Measurements from ENCODE around the gene BNIP5.
"Not testable (repeated sequence)": the region's sequence is repeated elsewhere in the genome, so short reads cannot be mapped to it uniquely, and the experiment has no call there.

BNIP5 gene

DNA sequence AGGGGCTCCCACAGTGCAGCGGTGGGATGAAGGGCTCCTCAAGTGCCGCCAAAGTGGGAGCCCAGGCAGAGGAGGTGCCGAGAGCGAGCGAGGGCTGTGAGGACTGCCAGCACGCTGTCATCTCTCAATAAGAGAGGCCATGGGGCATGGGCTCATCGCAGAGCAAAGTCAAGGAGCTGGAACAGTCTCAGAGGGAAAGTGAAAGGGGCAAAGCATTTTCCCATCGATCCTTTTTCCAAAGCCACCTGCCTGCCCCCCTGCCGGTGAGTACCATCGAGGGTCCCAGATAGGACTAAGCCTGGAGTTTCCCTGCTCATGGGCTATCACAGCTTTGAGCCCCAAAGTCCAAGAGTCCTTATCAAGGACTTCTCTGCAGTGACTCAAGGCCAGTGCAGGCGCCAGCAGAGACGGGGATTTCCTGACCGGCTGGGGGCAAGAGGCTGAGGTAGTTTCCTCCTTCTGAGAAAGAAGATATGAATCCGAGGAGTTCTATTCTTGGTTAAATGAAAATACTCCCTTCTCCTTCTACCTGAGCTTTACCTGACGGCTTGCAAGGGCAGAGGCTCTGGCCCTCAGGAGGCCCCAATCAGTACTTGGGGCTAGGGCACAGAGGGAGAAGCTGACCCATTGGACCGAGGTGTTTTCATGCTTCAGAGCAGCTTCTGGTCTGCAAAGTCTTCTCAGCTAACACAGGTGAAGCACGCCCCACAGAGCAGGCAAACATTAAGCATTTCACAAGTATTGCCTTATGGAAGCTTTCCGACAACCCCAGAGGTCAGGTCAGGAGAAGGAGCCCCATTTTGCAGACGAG is 28.2 kb upstream of the BNIP5 start:
- DNase-seq: peak; percentile 41

GRCh38 chr6:36364061-36364635 is 27.5 kb upstream of the BNIP5 start:
- not testable (repeated sequence) for DNase-seq

GRCh38 chr6:36363371-36363752 is 26.7 kb upstream of the BNIP5 start:
- DNase-seq: not testable (repeated sequence)

DNA sequence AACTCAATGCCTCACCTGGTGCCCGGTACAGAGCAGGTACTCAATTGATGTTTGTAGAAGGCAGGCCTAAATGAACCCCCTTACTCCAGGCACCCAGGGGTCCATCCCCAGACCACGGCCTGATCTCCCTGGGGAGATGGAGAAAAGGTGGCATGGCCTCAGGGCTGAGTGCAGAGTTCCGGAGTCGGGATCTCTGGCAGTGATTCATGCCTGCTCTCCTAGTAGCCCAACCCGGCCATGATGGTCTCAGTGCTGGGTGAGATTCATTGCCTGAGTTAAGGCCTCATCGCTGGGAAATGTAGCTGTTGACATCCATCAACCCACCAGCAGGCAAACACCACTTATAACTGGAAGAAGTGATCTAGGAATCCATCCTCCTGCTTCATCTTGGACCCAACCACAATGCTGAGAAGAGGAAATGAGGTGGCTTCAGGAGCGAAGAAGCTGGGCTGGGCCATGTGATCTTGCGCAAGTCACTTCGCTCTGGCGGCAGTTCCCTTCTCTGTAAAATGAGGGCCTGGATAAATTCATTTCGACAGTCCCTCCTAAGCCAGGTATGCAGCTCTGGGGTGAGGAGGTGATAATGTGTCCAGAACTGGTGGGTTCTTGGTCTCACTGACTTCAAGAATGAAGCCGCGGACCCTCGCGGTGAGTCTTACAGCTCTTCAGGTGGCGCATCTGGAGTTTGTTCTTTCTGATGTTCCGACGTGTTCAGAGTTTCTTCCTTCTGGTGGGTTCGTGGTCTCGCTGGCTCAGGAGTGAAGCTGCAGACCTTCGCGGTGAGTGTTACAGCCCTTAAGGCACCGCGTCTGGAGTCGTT is 26.1 kb upstream of the BNIP5 start:
- DNase-seq: peak; percentile 33

DNA sequence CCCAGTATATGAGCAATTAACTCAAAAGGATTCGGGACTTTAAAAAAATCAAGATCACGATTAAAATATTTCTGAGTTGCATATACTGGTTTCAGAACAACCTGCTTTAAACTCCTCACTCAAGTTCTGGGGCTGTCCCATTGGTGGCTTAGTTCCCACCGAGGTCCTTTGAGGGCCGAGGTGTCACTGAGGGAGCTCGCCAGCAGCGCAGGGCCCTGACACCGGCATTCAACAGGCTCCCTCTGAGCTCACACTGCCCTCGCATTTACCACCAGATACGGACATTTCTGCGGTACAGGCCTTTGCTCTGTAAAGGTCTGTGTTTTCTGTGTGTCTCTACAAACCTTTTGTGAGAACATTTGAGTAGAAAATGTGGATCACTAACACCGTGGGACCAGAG is 24.4 kb upstream of the BNIP5 start:
- DNase-seq: no peak

GRCh38 chr6:36360241-36361054 is 23.8 kb upstream of the BNIP5 start:
- DNase-seq: peak; percentile 69

DNA sequence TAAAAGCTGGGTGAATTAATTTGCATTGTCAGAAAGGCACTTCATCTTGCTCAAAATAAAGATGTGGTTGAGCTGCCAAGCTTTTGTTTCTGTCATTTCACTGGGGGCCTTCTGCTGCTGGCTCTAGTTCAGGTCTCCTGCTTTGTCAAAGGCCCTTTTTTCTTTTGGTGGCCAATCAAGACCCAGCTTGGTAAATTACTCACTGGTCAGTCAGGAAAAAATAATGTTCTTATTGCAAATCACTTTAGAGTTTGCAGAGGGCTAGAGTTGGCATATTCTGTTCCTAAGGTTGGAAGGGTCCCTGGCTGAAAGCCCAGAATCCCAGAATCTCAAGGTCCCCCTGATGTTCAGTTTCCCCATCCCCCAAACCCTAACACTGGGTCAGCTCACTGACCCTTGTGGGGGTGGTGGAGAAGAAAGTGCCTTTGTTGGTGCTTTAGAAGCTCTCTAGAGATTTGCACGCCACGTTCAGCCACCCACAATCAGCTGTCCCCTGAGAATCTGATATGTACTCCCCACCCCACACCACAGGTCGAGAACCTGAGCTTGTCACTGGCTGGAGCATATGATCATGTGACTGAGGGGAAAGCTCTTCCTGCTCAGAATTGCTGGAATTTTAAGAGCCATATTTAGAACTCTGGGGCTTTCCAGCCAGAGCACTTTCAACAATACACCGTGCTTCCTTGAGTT is 21.7 kb upstream of the BNIP5 start:
- no peak for DNase-seq

DNA sequence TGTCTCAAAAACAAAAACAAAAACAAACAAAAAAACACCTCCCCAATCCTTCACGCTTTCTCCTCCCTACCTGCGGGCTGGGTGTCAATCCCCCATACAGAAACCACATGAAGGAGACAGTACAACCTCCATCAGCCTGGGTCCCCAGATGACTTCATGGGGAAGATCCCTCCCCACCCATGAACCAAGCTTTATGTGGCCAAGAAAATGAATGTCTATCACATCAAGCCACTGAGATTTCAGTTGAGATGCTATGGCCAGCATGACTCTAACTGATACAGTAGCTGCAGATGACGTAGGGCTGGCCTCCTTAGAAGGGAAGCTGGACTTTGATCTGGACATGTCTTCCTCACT is 21.2 kb upstream of the BNIP5 start:
- no peak for DNase-seq

DNA sequence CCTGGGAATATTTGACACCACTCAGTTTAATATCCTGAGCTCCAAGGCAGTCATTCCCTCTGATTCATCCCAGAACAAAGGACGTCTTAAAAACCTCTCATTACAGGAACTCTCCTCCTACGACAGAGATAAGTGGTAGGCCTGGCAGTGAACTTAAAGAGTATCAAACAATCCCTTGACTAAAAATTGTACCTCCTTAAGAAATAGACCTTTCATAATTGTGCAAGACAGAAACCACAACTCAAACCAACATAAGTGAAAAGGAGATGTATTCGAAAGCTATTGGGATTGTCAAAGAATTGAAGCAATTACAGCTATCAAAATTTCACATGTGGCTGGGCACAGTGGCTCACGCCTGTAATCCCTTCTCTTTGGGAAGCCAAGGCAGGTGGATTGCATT is 19.1 kb upstream of the BNIP5 start:
- no peak for DNase-seq

- no peak for DNase-seq
Observed at GRCh38 chr6:36353411-36353915, 16.8 kb upstream of the BNIP5 start.

DNA sequence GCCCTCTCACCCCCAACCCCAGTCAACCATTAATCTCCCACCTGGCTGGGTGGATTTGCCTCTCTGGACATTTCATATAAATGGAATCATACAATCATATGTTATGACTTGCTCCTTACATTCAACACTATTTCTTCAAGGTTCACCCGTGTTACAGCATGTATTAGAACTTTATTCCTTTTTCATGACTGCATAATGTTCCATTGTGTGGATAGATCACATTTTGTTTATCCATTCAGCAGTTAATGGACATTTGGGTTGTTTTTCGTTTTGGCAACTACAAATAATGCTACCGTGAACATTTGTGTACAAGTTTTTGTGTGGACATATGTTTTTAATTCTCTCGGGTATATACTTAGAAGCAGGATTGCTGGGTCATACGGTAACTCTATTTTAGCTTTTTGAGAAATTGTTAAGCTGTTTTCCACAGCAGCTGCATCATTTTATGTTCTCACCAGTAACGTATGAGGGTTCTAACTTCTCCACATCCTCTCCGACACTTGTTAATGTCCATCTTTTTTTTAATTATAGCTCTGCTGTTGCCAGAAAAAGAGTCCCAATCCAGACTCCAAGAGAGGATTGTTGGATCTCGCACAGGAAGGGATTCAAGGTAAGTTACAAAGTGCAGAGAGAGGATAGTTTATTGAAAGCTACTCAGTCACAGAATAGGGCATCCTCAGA is 15.9 kb upstream of the BNIP5 start:
- no peak for DNase-seq

- DNase-seq: no peak
Observed at GRCh38 chr6:36350681-36351571, 14.2 kb upstream of the BNIP5 start.

- no peak for DNase-seq
Observed at GRCh38 chr6:36350082-36350481, 13.4 kb upstream of the BNIP5 start.

GRCh38 chr6:36349240-36349639 is 12.6 kb upstream of the BNIP5 start:
- no peak for DNase-seq

- DNase-seq: no peak
Observed at GRCh38 chr6:36347621-36348020, 10.9 kb upstream of the BNIP5 start.

DNA sequence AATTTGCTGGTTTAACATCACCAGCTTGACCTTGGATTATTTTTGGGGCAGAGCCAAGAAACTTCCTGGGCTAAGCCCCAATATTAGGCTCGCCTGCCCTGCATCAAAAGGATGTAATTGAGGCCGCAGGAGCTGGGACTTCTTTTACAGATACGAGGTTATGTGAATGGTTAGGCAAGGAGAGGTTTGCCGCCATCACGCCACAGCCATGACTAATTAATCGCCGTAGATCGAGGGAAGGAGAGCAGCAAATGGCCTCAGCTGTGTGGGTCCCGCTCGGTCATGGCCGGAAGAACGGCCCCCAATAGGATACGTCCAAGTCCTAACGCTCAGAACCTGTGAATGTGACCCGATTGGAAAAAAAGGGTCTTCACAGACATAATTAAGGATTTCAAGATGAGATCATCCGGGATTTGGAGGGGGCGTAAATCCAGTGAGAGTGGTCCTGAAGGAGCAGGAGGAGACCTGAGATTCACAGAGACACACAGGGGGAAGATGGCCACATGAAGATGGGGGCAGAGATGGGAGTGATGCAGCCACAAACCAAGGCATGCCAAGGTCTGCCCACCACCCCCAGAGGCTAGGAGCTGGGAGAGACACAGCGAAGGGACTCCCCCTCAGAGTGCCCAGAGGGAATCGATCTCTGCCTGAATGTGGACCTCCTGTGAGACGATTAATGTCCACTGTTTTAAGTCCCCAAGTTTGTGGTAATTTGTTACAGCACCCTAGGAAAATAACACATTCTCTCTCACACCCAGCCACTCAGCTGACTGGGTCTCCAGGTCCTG is 10.0 kb upstream of the BNIP5 start:
- DNase-seq: no peak

DNA sequence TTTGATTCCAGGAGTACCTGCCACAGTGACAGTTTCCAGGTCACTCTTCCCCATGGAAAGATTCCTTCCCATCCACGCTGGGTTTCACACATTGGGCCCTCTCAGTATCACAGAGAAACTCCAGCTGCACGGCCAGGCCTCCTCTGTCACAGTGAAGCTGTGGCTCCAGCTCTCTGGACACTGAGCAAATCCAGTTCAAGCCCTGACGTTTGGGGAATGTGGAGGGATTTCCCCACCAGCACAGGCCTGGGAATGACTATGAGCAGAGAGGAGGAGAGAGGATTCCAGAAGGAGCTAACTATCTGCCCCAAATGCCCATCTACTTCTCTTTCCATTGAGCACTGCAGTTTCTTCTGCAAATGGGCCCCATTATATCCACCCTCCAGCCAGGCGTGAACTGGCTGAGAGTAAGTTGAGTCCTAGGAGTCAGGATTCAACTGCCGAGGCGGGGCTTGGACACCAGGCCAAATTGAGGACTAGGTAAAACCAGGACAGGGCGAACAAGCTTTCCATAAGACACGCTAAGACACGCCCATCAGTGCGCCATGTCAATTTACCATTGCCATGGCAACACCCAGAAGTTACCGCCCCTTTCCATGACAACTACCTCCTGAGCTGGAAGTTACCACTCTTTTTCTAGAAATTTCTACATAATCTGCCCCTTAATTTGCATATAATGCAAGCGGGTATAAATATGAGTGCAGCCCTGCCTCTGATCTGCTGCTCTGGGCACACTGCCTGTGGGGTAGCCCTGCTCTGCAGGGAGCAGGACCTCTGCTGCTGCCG is 9.2 kb upstream of the BNIP5 start:
- DNase-seq: no peak

- no peak for DNase-seq
Observed at GRCh38 chr6:36343109-36343680, 6.5 kb upstream of the BNIP5 start.
